Measurements from ENCODE around the gene GPRIN3. TPM values are rescaled to one million over a fixed set of nuclear protein-coding genes. Genes with fewer than 3 reads are reported as not detected.

Gene GPRIN3
- total RNA-seq, 1 donor from 2014 or later: 94.3 TPM

DNA sequence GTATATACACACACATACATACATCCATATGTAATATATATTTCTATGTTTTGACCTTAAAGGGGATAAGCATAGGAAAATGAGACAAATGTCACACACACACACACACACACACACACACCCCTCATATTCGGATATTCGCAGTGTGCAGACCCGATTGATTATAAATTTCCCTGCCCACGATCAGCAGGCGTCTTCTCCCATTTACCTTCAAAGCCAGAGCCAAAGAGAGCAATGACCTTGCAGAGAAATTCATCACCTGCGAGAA, 488 bp downstream of the GPRIN3 start:
- Mint-ChIP-seq H3K27me3 (ENCODE audit: unreplicated experiment) (peaks cover 20% of the 10 kb centered on the region), H3K36me3 (ENCODE audit: unreplicated experiment) (peaks cover 5% of the 10 kb centered on the region), H3K27ac (ENCODE audit: unreplicated experiment) (peak overlapping the region; percentile 94), H3K4me3 (ENCODE audit: unreplicated experiment) (peak overlapping the region; percentile 98), H3K4me1 (ENCODE audit: low read depth, unreplicated experiment) (peaks cover 41% of the 10 kb centered on the region), H3K9me3 (ENCODE audit: unreplicated experiment) (peaks cover 25% of the 10 kb centered on the region)
- TF ChIP-seq, protein P1, sequence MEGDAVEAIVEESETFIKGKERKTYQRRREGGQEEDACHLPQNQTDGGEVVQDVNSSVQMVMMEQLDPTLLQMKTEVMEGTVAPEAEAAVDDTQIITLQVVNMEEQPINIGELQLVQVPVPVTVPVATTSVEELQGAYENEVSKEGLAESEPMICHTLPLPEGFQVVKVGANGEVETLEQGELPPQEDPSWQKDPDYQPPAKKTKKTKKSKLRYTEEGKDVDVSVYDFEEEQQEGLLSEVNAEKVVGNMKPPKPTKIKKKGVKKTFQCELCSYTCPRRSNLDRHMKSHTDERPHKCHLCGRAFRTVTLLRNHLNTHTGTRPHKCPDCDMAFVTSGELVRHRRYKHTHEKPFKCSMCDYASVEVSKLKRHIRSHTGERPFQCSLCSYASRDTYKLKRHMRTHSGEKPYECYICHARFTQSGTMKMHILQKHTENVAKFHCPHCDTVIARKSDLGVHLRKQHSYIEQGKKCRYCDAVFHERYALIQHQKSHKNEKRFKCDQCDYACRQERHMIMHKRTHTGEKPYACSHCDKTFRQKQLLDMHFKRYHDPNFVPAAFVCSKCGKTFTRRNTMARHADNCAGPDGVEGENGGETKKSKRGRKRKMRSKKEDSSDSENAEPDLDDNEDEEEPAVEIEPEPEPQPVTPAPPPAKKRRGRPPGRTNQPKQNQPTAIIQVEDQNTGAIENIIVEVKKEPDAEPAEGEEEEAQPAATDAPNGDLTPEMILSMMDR (IDR thresholded peaks at IDR 0.05; ENCODE audit: partially characterized antibody, unreplicated experiment): no peak
- DNase-seq: no peak

GRCh38 chr4:89306486-89307177, 968 bp downstream of the GPRIN3 start:
- TF ChIP-seq, protein P1 (IDR thresholded peaks at IDR 0.05; ENCODE audit: partially characterized antibody, unreplicated experiment): no peak
- Mint-ChIP-seq H3K4me1 (ENCODE audit: low read depth, unreplicated experiment) (peaks cover 41% of the 10 kb centered on the region), H3K36me3 (ENCODE audit: unreplicated experiment) (peaks cover 5% of the 10 kb centered on the region), H3K27ac (ENCODE audit: unreplicated experiment) (peak overlapping the region; percentile 94), H3K9me3 (ENCODE audit: unreplicated experiment) (peaks cover 25% of the 10 kb centered on the region), H3K4me3 (ENCODE audit: unreplicated experiment) (peak overlapping the region; percentile 98), H3K27me3 (ENCODE audit: unreplicated experiment) (peaks cover 20% of the 10 kb centered on the region)
- peak; percentile 41 for DNase-seq

GRCh38 chr4:89305712-89306437, 1.7 kb downstream of the GPRIN3 start:
- TF ChIP-seq, protein P1 (IDR thresholded peaks at IDR 0.05; ENCODE audit: partially characterized antibody, unreplicated experiment): no peak
- Mint-ChIP-seq H3K4me3 (ENCODE audit: unreplicated experiment) (peak overlapping the region; percentile 98), H3K4me1 (ENCODE audit: low read depth, unreplicated experiment) (peaks cover 42% of the 10 kb centered on the region), H3K27me3 (ENCODE audit: unreplicated experiment) (peaks cover 20% of the 10 kb centered on the region), H3K36me3 (ENCODE audit: unreplicated experiment) (peaks cover 5% of the 10 kb centered on the region), H3K9me3 (ENCODE audit: unreplicated experiment) (peaks cover 27% of the 10 kb centered on the region), H3K27ac (ENCODE audit: unreplicated experiment) (peak overlapping the region; percentile 94)
- no peak for DNase-seq

- Mint-ChIP-seq H3K4me1 (ENCODE audit: low read depth, unreplicated experiment) (peaks cover 42% of the 10 kb centered on the region), H3K36me3 (ENCODE audit: unreplicated experiment) (peaks cover 5% of the 10 kb centered on the region), H3K27me3 (ENCODE audit: unreplicated experiment) (peaks cover 20% of the 10 kb centered on the region), H3K4me3 (ENCODE audit: unreplicated experiment) (peak overlapping the region; percentile 98), H3K27ac (ENCODE audit: unreplicated experiment) (peak overlapping the region; percentile 94), H3K9me3 (ENCODE audit: unreplicated experiment) (peaks cover 27% of the 10 kb centered on the region)
- DNase-seq: no peak
- TF ChIP-seq, protein P1 (IDR thresholded peaks at IDR 0.05; ENCODE audit: partially characterized antibody, unreplicated experiment): no peak
These were observed 2.6 kb downstream of the GPRIN3 start for GRCh38 chr4:89305028-89305427.

- no peak for DNase-seq
- Mint-ChIP-seq H3K9me3 (ENCODE audit: unreplicated experiment) (peaks cover 26% of the 10 kb centered on the region), H3K4me1 (ENCODE audit: low read depth, unreplicated experiment) (peaks cover 46% of the 10 kb centered on the region), H3K27me3 (ENCODE audit: unreplicated experiment) (peaks cover 20% of the 10 kb centered on the region), H3K36me3 (ENCODE audit: unreplicated experiment) (peaks cover 5% of the 10 kb centered on the region), H3K4me3 (ENCODE audit: unreplicated experiment) (peak overlapping the region; percentile 98), H3K27ac (ENCODE audit: unreplicated experiment) (peak overlapping the region; percentile 95)
- TF ChIP-seq, protein P1 (IDR thresholded peaks at IDR 0.05; ENCODE audit: partially characterized antibody, unreplicated experiment): no peak
These were observed 3.7 kb downstream of the GPRIN3 start for GRCh38 chr4:89303814-89304388.

All from glutamatergic neuron (in vitro differentiated cells).